ENCODE results near the gene GPS1. TPM values are rescaled to one million over a fixed set of nuclear protein-coding genes. Genes with fewer than 3 reads are reported as not detected.

Gene GPS1
- total and polyA plus RNA-seq, 2 experiments from 2014 or later: 136 to 242 TPM

DNA sequence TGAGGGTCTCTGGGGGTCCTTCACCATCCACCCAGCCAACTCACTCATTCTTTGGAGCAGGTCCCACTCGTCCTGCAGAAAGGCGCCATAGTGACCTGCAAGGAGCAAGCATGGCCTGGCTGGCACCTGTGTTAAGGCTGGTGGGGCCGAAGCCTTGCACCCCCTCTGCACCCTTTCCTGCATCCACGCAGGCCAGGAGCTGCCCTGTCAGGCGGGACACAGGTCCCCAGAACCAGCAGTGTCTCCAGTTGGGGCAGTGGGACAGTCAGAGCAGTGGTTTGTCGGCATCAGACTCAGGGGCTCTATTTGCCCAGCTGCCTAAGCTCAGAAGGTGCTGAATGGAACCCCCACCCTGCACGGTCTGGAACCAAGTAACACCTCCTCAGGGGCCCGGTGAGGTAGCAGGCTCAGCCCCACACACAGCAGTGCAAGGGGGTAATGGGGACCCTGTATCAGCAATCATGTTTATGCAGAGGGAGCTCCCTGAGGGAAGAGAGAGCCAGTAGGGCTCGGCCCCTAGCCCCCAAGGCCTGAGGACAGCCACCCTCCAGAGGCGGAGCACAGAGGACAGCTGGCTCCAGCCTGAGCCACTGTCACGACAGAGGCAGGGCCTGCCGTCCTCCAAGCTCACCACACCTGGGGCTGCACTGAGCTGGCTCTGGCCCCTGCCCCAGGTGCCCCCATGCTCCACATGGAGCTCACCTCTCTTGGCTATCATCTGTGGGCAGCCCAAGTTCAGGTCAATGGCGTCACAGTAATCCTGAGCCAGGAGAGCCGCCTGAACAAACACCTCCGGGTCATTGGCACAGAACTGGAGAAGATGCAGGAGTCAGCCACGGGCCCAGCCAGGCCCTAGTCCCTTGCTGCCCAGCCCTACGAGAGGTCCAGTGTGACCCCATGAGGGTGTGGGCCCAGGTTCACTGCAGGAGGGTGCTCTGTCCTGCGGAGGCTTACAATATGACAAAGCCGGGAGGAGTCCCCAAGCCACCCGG is 12.0 kb downstream of the GPS1 start:
- DNase-seq (ENCODE audit: low spot score) (no peak), ATAC-seq (no peak)
- peaks cover 4% of the 10 kb centered on the region for H3K36me3 Mint-ChIP-seq (ENCODE audit: low read depth)
- Histone ChIP-seq H3K4me1 (ENCODE audit: insufficient read depth) (no peaks in the 10 kb centered on the region), H3K79me2 (replicated peaks; ENCODE audit: insufficient read depth) (no peaks in the 10 kb centered on the region), H3K36me3 (ENCODE audit: insufficient read depth) (no peaks in the 10 kb centered on the region), H3F3A (replicated peaks; ENCODE audit: low read depth) (peaks cover 7% of the 10 kb centered on the region; the same call in 1 of the 2 replicates), H3K4me3 (no peak overlapping the region), H4K20me1 (replicated peaks; ENCODE audit: insufficient read depth) (no peaks in the 10 kb centered on the region), H3K4me2 (no peak overlapping the region), H3K27me3 (ENCODE audit: insufficient read depth) (no peaks in the 10 kb centered on the region), H3K27ac (ENCODE audit: low read depth) (no peak overlapping the region), H3K9me2 (ENCODE audit: insufficient read depth) (no peaks in the 10 kb centered on the region), H2AFZ (no peak overlapping the region)
- peaks cover 4% of the 10 kb centered on the region; the same call in 2 of the 3 replicates for H3K4me1 Mint-ChIP-seq
- H3K4me3 Mint-ChIP-seq: peak overlapping the region; percentile 72
- TF ChIP-seq, protein P1, sequence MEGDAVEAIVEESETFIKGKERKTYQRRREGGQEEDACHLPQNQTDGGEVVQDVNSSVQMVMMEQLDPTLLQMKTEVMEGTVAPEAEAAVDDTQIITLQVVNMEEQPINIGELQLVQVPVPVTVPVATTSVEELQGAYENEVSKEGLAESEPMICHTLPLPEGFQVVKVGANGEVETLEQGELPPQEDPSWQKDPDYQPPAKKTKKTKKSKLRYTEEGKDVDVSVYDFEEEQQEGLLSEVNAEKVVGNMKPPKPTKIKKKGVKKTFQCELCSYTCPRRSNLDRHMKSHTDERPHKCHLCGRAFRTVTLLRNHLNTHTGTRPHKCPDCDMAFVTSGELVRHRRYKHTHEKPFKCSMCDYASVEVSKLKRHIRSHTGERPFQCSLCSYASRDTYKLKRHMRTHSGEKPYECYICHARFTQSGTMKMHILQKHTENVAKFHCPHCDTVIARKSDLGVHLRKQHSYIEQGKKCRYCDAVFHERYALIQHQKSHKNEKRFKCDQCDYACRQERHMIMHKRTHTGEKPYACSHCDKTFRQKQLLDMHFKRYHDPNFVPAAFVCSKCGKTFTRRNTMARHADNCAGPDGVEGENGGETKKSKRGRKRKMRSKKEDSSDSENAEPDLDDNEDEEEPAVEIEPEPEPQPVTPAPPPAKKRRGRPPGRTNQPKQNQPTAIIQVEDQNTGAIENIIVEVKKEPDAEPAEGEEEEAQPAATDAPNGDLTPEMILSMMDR (conservative IDR thresholded peaks at IDR 0.05; ENCODE audit: low read depth in 2 of 2): no peak
- TF ChIP-seq, protein P2, sequence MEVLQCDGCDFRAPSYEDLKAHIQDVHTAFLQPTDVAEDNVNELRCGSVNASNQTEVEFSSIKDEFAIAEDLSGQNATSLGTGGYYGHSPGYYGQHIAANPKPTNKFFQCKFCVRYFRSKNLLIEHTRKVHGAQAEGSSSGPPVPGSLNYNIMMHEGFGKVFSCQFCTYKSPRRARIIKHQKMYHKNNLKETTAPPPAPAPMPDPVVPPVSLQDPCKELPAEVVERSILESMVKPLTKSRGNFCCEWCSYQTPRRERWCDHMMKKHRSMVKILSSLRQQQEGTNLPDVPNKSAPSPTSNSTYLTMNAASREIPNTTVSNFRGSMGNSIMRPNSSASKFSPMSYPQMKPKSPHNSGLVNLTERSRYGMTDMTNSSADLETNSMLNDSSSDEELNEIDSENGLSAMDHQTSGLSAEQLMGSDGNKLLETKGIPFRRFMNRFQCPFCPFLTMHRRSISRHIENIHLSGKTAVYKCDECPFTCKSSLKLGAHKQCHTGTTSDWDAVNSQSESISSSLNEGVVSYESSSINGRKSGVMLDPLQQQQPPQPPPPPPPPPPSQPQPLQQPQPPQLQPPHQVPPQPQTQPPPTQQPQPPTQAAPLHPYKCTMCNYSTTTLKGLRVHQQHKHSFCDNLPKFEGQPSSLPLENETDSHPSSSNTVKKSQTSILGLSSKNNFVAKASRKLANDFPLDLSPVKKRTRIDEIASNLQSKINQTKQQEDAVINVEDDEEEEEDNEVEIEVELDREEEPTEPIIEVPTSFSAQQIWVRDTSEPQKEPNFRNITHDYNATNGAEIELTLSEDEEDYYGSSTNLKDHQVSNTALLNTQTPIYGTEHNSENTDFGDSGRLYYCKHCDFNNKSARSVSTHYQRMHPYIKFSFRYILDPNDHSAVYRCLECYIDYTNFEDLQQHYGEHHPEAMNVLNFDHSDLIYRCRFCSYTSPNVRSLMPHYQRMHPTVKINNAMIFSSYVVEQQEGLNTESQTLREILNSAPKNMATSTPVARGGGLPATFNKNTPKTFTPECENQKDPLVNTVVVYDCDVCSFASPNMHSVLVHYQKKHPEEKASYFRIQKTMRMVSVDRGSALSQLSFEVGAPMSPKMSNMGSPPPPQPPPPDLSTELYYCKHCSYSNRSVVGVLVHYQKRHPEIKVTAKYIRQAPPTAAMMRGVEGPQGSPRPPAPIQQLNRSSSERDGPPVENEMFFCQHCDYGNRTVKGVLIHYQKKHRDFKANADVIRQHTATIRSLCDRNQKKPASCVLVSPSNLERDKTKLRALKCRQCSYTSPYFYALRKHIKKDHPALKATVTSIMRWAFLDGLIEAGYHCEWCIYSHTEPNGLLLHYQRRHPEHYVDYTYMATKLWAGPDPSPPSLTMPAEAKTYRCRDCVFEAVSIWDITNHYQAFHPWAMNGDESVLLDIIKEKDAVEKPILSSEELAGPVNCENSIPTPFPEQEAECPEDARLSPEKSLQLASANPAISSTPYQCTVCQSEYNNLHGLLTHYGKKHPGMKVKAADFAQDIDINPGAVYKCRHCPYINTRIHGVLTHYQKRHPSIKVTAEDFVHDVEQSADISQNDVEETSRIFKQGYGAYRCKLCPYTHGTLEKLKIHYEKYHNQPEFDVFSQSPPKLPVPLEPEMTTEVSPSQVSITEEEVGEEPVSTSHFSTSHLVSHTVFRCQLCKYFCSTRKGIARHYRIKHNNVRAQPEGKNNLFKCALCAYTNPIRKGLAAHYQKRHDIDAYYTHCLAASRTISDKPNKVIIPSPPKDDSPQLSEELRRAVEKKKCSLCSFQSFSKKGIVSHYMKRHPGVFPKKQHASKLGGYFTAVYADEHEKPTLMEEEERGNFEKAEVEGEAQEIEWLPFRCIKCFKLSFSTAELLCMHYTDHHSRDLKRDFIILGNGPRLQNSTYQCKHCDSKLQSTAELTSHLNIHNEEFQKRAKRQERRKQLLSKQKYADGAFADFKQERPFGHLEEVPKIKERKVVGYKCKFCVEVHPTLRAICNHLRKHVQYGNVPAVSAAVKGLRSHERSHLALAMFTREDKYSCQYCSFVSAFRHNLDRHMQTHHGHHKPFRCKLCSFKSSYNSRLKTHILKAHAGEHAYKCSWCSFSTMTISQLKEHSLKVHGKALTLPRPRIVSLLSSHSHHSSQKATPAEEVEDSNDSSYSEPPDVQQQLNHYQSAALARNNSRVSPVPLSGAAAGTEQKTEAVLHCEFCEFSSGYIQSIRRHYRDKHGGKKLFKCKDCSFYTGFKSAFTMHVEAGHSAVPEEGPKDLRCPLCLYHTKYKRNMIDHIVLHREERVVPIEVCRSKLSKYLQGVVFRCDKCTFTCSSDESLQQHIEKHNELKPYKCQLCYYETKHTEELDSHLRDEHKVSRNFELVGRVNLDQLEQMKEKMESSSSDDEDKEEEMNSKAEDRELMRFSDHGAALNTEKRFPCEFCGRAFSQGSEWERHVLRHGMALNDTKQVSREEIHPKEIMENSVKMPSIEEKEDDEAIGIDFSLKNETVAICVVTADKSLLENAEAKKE (CRISPR knock-in tag; IDR thresholded peaks at IDR 0.05): no peak
- TF ChIP-seq ZNF331 (CRISPR knock-in tag; IDR thresholded peaks at IDR 0.05; ENCODE audit: low read depth): no peak
- TF ChIP-seq EZH2phosphoT487 (IDR thresholded peaks at IDR 0.05; ENCODE audit: unreplicated experiment): no peak
- no peak for TF ChIP-seq JUNB (IDR thresholded peaks at IDR 0.05; ENCODE audit: unreplicated experiment)
- H3K9me3 Mint-ChIP-seq: no peaks in the 10 kb centered on the region
- H3K27me3 Mint-ChIP-seq (ENCODE audit: insufficient read depth, low read depth, poor library complexity): peaks cover 5% of the 10 kb centered on the region
- H3K27ac Mint-ChIP-seq: no peak overlapping the region
